HG02981 (cell line): Measurements from ENCODE around the gene CSTB.

Source experiments
- ATAC-seq: cut with Tn5 transposase; IDR thresholded peaks from one replicate; pipeline ENCODE4 v1.9.1; 2021; ENCODE audit warnings: mild to moderate bottlenecking, moderate library complexity; ENCODE audit not compliant: unreplicated experiment

CSTB gene

DNA sequence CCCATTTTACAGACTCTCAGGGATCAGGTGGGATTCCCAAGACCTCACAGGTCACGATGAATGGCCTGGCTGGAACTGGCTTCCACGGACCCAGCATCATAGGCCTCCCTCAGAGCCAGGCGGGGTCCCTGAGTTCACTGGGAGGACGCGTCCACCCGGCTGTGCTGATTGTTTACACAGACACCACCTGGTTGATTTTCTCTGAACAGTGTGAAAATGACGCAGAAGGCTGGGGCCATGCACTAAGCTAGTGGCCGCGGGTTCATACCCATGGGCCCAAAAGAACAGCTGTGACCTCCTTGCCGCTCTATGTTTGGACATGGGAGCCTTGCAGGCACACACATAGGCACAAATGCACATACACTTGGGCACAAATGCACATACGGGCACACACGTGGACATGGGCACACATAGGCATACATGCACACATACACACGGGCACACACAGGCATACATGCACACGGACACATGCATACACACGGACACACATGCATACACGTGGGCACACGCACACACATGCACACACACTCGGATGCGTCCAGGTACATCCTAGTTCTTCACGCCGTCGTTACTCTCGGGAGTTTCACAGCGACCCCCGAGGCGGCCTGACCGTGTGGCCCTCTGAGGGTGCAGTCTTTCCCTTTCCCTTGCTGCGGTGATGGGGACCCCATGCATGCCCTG is 23.2 kb downstream of the CSTB start:
- no peak for ATAC-seq

DNA sequence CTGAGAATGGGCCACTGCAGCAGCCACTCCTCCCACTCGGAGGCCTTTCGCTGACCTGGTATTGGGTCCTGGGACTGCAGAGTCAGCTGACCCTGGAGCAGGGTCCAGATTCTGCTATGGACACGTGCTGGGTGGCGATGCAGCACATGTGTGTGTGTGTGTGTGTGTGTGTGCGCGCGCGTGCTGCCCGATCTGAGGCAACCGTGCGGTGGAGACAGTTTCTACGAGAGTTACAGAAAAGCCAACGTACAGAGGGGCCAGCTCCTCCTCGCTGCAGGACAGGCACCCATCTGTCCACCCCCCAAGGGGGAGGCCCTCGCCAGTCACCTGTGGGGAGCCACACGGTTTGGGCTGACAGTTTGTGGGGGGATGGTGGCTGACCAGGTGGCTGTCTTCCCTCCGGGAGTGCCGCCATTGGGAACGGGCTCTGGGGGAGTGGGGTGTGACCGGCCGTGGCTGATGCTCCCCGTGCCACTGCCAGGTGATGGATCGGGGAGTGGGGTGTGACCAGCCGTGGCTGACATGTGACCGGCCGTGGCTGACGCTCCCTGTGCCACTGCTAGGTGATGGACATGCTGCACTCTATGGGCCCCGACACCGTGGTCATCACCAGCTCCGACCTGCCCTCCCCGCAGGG is 24.0 kb downstream of the CSTB start:
- ATAC-seq, result no peak

DNA sequence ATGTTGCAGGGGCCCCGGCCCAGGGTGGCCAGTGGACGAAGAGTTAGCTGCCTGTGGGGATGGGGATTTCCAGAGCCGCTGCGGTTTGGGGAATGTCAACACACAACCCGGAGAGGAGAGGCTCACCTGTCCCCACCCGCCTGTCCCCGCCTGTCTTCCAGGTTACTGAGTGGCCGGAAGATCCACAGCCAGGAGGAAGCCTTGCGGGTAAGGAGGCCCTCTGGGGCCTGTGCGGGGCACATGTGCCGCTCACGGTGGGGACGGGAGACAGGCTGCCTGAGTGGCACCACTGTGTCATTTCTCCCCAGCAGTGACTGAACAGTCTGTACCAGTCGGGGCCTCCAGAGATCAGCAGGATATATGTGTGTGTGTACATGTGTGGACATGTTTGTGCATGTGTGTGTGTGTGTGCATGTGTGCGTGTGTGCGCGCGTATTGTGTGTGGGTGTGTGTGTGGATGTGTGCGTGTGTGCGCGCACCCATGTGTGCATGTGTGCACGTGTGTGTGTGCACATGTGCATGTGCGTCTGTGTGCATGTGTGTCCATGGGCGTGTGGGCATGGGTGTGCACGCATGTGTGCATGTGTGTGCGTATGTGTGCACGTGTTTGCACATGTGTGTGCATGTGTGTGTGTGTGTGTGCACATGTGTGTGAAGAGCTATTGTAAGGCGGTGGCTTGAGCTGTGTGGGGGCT is 25.6 kb downstream of the CSTB start:
- ATAC-seq, result no peak

GRCh38 chr21:43749651-43750262 is 26.4 kb downstream of the CSTB start:
- ATAC-seq, result no peak

- no peak for ATAC-seq
Measured at GRCh38 chr21:43748622-43749021, 27.5 kb downstream of the CSTB start.

DNA sequence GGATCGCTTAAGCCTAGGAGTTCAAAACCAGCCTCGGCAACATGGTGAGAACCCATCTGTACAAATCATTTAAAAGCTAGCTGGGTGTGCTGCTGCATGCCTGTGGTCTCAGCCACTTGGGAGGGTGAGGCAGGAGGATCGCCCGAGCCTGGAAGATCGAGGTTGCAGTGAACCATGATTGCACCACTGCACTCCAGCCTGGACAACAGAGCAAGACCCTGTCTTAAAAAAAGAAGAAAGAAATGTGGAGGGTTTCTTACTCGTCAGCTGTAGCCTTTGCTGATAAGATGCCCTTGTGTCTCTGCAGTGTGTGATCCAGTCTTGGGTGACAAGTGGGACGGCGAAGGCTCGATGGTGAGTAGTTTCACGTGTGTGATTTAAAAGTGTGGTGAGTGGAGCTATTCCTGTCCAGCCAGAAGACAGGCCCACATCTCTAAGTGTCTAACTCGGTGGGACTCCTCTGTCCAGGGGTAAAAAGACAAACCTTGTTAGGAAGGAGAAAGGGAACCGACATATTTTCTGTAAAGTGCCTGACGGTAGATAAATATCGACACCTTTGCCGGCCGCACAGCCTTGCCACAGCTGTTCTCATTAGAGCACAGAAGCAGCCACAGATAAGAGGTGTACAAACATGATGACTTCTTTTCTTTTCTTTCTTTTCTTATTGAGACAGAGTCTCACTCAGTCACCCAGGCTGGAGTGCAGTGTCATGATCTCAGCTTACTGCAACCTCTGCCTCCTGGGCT is 30.2 kb downstream of the CSTB start:
- no peak for ATAC-seq

DNA sequence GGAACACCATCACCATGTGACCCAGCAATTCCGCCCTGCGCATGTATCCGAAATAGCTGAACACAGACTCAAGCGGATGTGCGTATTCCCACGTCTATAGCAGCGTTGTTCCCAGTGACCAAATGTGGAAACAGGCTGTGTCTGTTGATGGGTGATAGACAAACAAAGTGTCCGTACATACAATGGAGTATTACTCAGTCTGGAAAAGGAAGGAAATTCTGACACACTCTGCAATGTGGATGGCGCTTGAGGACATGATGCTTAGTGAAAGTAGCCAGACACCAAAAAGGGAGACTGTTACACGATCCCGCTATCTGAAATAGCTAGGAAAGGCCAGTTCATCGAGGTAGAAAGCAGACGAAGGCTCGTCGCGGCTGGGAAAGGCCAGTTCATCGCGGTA is 31.4 kb downstream of the CSTB start:
- no peak for ATAC-seq

GRCh38 chr21:43743947-43744346 is 32.2 kb downstream of the CSTB start:
- no peak for ATAC-seq

- no peak for ATAC-seq
Measured at GRCh38 chr21:43741423-43742096, 34.5 kb downstream of the CSTB start.

DNA sequence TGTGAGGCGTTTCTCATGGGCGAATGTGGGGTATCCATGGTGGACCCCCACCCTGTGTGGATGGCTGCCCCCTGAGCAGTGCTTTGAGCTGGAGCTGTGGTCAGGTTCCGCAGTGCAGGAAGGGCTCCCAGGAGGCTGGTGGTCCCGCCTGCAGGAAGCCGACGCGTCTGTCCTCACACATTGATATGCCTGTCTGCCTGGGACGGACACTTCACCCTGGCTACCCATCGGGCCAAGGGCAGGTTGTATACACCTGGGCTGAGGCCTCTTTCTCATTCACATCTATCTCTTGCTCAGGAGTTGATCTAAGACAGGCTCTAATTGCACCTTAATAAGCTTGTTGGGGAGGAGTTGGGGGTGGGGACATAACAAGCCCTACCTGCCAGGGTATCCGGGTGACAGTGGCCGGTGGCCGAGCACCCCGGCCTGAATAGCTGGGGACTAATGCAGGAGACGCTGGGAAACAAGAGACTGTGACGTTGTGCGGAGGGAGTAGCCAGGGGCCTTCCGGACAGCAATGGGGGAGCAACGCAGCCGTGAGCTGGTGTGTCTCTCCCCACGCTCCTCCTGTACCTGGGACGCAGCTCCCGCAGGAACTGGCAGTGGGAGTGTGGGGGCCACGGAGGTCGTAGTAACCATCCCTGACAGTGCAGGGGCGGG is 35.5 kb downstream of the CSTB start:
- ATAC-seq, result no peak

GRCh38 chr21:43739621-43740435 is 36.3 kb downstream of the CSTB start:
- ATAC-seq, result no peak

DNA sequence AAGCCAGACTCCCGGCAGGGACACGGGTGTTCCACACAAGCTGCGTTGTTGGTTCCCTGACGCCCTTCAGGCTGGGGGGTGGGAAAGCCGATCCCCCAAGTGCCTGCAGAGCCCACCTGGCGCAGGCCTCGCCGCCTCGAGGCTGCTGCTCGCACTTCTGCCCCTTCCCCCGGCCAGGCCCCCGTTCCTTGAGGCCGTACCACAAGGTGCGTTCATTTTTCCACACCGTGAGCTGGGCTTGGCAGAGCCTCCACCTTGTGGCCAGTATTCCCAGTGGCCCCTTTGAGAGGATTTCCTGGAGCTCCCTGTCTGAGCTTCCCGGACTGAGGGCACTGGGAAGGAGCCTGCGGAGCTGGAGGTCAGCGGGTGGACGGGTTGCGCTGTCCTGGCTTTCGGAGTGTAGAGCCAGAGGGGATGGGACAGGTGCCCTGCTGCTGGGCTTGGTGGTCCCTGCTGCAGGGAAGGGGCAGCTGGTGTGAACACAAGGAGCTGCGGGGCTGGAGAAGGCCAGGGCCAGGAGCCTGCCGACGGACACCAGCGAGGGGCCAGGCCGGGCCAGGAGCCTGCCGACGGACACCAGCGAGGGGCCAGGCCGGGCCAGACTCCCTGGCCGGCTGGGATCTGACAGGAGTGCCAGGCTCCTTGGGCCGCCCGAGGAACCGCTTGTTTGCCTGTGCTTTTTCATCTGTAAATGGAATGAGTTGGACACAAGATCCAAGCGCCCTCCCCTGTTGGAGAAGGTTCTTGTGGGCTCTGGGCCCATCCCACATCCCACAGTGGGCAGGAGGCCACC is 38.8 kb downstream of the CSTB start:
- ATAC-seq, result no peak

- no peak for ATAC-seq
Measured at GRCh38 chr21:43736224-43736883, 39.8 kb downstream of the CSTB start.

GRCh38 chr21:43735236-43736091 is 40.6 kb downstream of the CSTB start:
- ATAC-seq, result no peak

- ATAC-seq, result no peak
Measured at GRCh38 chr21:43734928-43735229, 41.2 kb downstream of the CSTB start.

DNA sequence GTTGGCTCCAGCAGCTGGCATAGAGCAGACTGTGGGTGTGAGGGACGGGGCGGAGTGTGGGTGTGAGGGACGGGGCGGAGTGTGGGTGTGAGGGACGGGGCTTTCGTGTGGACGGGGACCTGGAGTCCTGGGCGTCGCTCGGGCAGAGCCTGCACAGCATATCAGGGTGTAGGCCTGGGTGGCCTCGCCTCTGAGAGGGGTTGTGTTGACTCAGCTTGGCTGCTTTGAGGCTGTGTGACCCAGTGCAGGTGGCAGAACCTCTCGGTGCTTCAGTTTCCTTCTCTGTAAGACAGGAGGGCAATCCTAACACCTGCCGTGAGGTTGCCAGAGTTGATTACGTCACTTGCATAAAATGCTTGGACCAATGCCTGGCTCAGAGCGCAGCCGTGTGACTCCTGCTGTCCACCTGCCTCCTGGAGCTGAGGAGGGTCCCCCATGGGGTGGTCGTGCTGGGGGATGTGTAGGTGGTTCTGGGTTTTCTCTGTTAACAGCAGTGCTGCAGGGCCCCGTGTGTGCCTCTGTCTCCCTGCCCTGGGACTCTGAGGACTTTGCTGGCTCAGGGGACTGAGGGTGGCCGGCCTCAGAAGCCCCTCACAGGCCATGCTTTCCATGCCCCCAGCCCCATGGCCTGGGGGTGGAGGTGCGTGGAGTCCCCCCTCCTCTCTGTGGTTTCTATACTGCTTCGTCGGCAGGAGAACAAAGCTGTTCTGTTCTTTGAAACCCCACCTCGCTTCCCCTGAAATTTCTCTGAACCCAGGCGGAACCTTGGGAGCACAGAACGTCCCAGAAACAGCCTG is 41.8 kb downstream of the CSTB start:
- ATAC-seq, result no peak
